Activated B cell treated with CpG ODN at 0.5 μM for 24 hours (primary cell): Measurements from ENCODE around the gene LLGL2. TPM values are rescaled to one million over a fixed set of nuclear protein-coding genes. Genes with fewer than 3 reads are reported as not detected.

Experiments used
- ATAC-seq: fragments of 200-7000 bp; cut with Tn5 transposase; one replicate; pipeline ENCODE4 v1.10.0; 2021; ENCODE audit warnings: low read depth, mild to moderate bottlenecking, moderate library complexity
- CTCF ChIA-PET: fragments of 350-600 bp; sonication (Branson Sonifier 250); formaldehyde crosslinking; loops from one replicate; lab custom pipeline; 2021; ENCODE audit warnings: antibody characterized with exemption; lab: Charles Lee
- POLR2A ChIA-PET: fragments of 350-600 bp; sonication (Branson Sonifier 250); formaldehyde crosslinking; loops from one replicate; lab custom pipeline; 2021; ENCODE audit warnings: antibody characterized with exemption; lab: Charles Lee
- DNase-seq: peaks from one replicate; pipeline ENCODE4 v3.0.0; 2022
- H3K27ac Mint-ChIP-seq: one replicate; pipeline ENCODE4 v1.8.0; 2020; ENCODE audit warnings: mixed read lengths
- H3K27me3 Mint-ChIP-seq: one replicate; pipeline ENCODE4 v1.8.0; 2021; ENCODE audit warnings: mixed read lengths
- H3K36me3 Mint-ChIP-seq: one replicate; pipeline ENCODE4 v1.8.0; 2021; ENCODE audit warnings: low read depth, mixed read lengths
- H3K4me1 Mint-ChIP-seq: one replicate; pipeline ENCODE4 v1.8.0; 2021; ENCODE audit warnings: mixed read lengths
- H3K4me3 Mint-ChIP-seq: one replicate; pipeline ENCODE4 v1.8.0; 2020; ENCODE audit warnings: mild to moderate bottlenecking, mixed read lengths
- H3K9me3 Mint-ChIP-seq: one replicate; pipeline ENCODE4 v1.8.0; 2020; ENCODE audit warnings: mixed read lengths
- CTCF ChIP-seq: fragments of 200-600 bp; IDR thresholded peaks from one replicate; pipeline ENCODE4 v1.8.0; 2022; ENCODE audit warnings: antibody characterized with exemption, mild to moderate bottlenecking
- intact Hi-C: fragments of 100-400 bp; cut with micrococcal nuclease; formaldehyde crosslinking; loops from one replicate; pipeline ENCODE4 v1.15.1; 2024
- total RNA-seq: library from RNA; stranded (reverse); gene quantifications from 2 replicates; pipeline ENCODE4 v1.2.3, GENCODE V29; 2022

Gene LLGL2
- total RNA-seq, 1 donor from 2014 or later, result 29.9 TPM

- CTCF ChIA-PET, result interaction anchor here (1.1 to 1.4 kb wide), 2 partner anchors 22 to 98 kb away, joined by 3 read pairs; partner anchors contain the start of gene LLGL2
- Mint-ChIP-seq H3K27me3 (no peaks in the 10 kb centered on the region), H3K4me1 (peaks cover 2% of the 10 kb centered on the region), H3K4me3 (no peak overlapping the region), H3K9me3 (no peaks in the 10 kb centered on the region), H3K36me3 (peaks cover 11% of the 10 kb centered on the region), H3K27ac (no peak overlapping the region)
- DNase-seq, result no peak
- intact Hi-C loops, result loop anchor here (5.0 kb wide), 1 partner anchor 244 kb away; no protein-coding TSS in a partner anchor
- TF ChIP-seq CTCF, result no peak
- ATAC-seq, result no peak
- POLR2A ChIA-PET, result interaction anchor here (0.6 to 1.7 kb wide), 3 partner anchors 13 to 277 kb away, joined by 3 to 4 read pairs (median 3); partner anchors contain the start of gene TSEN54
Observed at GRCh38 chr17:75503337-75503950, 22.1 kb upstream of the LLGL2 start.

GRCh38 chr17:75503976-75504346 lies 21.5 kb upstream of the LLGL2 start:
- DNase-seq (no peak), ATAC-seq (no peak)
- no peaks in the 10 kb centered on the region for H3K9me3 Mint-ChIP-seq
- H3K27me3 Mint-ChIP-seq, result no peaks in the 10 kb centered on the region
- peaks cover 6% of the 10 kb centered on the region for H3K36me3 Mint-ChIP-seq
- ChIA-PET CTCF (no interaction called here), POLR2A (interaction anchor here (0.6 to 1.7 kb wide), 2 partner anchors 12 to 122 kb away, joined by 3 to 4 read pairs; partner anchors contain the start of gene TSEN54)
- intact Hi-C loops, result loop anchor here (1.0 to 5.0 kb wide), 5 partner anchors 11 to 243 kb away; partner anchors contain the start of genes CASKIN2 and LLGL2
- no peak overlapping the region for H3K4me3 Mint-ChIP-seq
- no peak for TF ChIP-seq CTCF
- no peak overlapping the region for H3K27ac Mint-ChIP-seq
- peaks cover 2% of the 10 kb centered on the region for H3K4me1 Mint-ChIP-seq

- Mint-ChIP-seq H3K4me1 (peaks cover 2% of the 10 kb centered on the region), H3K27ac (no peak overlapping the region), H3K9me3 (no peaks in the 10 kb centered on the region), H3K36me3 (peaks cover 2% of the 10 kb centered on the region), H3K4me3 (no peak overlapping the region), H3K27me3 (no peaks in the 10 kb centered on the region)
- ATAC-seq (peak; percentile 91), DNase-seq (peak; percentile 41)
- CTCF ChIA-PET, result interaction anchor here (0.9 to 1.6 kb wide), 4 partner anchors 12 to 245 kb away, joined by 3 to 5 read pairs (median 4); partner anchors contain the start of genes LLGL2 and TSEN54
- no peak for TF ChIP-seq CTCF
- intact Hi-C loops, result loop anchor here (1.0 to 5.0 kb wide), 5 partner anchors 11 to 243 kb away; partner anchors contain the start of genes CASKIN2 and LLGL2
- POLR2A ChIA-PET, result interaction anchor here (0.6 to 1.7 kb wide), 3 partner anchors 11 to 1207 kb away, joined by 3 to 4 read pairs (median 4); partner anchors contain the start of gene TSEN54
Observed at GRCh38 chr17:75504347-75505151, 20.9 kb upstream of the LLGL2 start.

GRCh38 chr17:75505152-75505409 lies 20.4 kb upstream of the LLGL2 start:
- H3K27me3 Mint-ChIP-seq, result no peaks in the 10 kb centered on the region
- H3K36me3 Mint-ChIP-seq, result no peaks in the 10 kb centered on the region
- no peaks in the 10 kb centered on the region for H3K9me3 Mint-ChIP-seq
- ATAC-seq (no peak), DNase-seq (no peak)
- no peak overlapping the region for H3K4me3 Mint-ChIP-seq
- no peak for TF ChIP-seq CTCF
- CTCF ChIA-PET, result interaction anchor here (0.9 to 1.6 kb wide), 4 partner anchors 11 to 245 kb away, joined by 3 to 5 read pairs (median 4); partner anchors contain the start of genes LLGL2 and TSEN54
- H3K27ac Mint-ChIP-seq, result no peak overlapping the region
- POLR2A ChIA-PET, result interaction anchor here (0.7 kb wide), 1 partner anchor 1207 kb away, joined by 4 read pairs; no protein-coding TSS in a partner anchor
- peaks cover 2% of the 10 kb centered on the region for H3K4me1 Mint-ChIP-seq
- intact Hi-C loops, result no loop called here
